GM12878 (cell line): ENCODE data around the gene RIC8B.

ENCODE experiments used
- BMI1 ChIP-seq: fragments of 450-650 bp; IDR thresholded peaks from 2 replicates; pipeline ENCODE4 v1.6.1; 2016; ENCODE audit warnings: mild to moderate bottlenecking, moderate library complexity, borderline replicate concordance
- CHD2 ChIP-seq: IDR thresholded peaks from 2 replicates; pipeline ENCODE4 v1.6.1; 2011; ENCODE audit warnings: low read depth, low read length, improper control_type of control experiment, borderline replicate concordance
- EP300 ChIP-seq, 2 experiments: fragments of 150-350 bp in 1 of 2; IDR thresholded peaks; 2 replicates each; pipeline ENCODE4 v1.6.1; 2011 to 2012; ENCODE audit warnings: low read depth in 2 of 2, low read length in 2 of 2, borderline replicate concordance in 1 of 2, improper control_type of control experiment in 1 of 2, inconsistent platforms in 1 of 2; ENCODE audit not compliant: control insufficient read depth in 1 of 2
- ESRRA ChIP-seq: IDR thresholded peaks from 2 replicates; pipeline ENCODE4 v1.6.1; 2012; ENCODE audit warnings: mild to moderate bottlenecking, low read length, improper control_type of control experiment
- FOS ChIP-seq: IDR thresholded peaks from 3 replicates; pipeline ENCODE4 v1.6.1; 2011; ENCODE audit warnings: borderline replicate concordance; ENCODE audit not compliant: insufficient read length; ENCODE audit errors: extremely low read depth
- MYC ChIP-seq: IDR thresholded peaks from 2 replicates; pipeline ENCODE4 v1.6.1; 2011; ENCODE audit warnings: mild to moderate bottlenecking, low read length, moderate library complexity, inconsistent platforms; ENCODE audit not compliant: insufficient read depth, insufficient replicate concordance, insufficient read length, severe bottlenecking
- POLR2A ChIP-seq: IDR thresholded peaks from 2 replicates; pipeline ENCODE4 v1.6.1; 2011; ENCODE audit warnings: low read depth, mild to moderate bottlenecking, low read length
- TBL1XR1 ChIP-seq: IDR thresholded peaks from 2 replicates; pipeline ENCODE4 v1.6.1; 2012; ENCODE audit warnings: low read depth, low read length, improper control_type of control experiment
- TF ChIP-seq, protein P1 (sequence below), 3 experiments: IDR thresholded peaks in 2 of 3; conservative IDR thresholded peaks in 1 of 3; 2 replicates each; pipeline ENCODE4 v1.5.1; 2011; ENCODE audit warnings: low read depth in 3 of 3, low read length in 3 of 3, mild to moderate bottlenecking in 3 of 3, control low read depth in 2 of 3, moderate library complexity in 2 of 3, inconsistent platforms in 1 of 3, mixed read lengths in 1 of 3; ENCODE audit not compliant: control insufficient read depth in 2 of 3, insufficient read depth in 1 of 3; ENCODE audit errors: extremely low read depth in 1 of 3
- TF ChIP-seq, protein P2 (sequence below): IDR thresholded peaks from 2 replicates; pipeline ENCODE4 v1.6.1; 2012; ENCODE audit warnings: low read length, inconsistent platforms
- TF ChIP-seq, protein P3 (sequence below): IDR thresholded peaks from 2 replicates; pipeline ENCODE4 v1.6.1; 2012; ENCODE audit warnings: low read depth, low read length, improper control_type of control experiment
- TF ChIP-seq, protein P4 (sequence below): IDR thresholded peaks from 2 replicates; pipeline ENCODE4 v1.6.1; 2011; ENCODE audit warnings: mild to moderate bottlenecking, low read depth, low read length, moderate library complexity; ENCODE audit not compliant: insufficient replicate concordance

DNA sequence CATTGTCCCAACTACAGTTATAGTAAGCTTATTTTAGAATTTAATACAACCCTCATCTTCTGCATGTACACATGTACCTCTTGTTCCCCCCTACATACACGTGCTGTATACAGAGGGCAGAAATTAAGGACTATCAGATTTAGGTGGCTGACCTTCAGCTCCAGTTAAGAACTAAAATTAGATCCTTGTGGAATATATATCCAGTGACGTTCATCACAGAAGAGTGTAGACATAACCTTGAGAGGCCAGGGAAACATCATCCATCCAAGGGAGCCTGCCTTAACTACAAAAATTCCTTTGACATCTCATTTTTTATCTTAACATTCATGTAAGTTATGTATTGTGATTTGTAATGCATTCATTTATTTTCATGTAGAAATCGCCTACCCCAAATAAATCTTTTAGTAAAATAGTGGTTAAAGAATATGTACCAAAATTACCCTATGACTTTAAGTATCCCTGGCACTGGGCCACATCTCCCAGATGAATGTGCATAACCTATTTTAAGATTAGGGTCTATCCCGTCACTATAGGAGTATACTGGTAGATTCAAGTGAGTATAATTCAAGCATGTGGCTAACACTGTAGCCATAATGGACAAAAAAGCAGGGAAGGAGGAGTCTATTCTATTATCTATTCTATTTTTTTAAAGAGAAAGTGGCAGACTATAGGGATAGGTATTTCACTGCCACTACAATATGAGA is 27.5 kb downstream of the RIC8B start:
- TF ChIP-seq FOS, result no peak
- TF ChIP-seq MYC, result no peak
- TF ChIP-seq, protein P1, sequence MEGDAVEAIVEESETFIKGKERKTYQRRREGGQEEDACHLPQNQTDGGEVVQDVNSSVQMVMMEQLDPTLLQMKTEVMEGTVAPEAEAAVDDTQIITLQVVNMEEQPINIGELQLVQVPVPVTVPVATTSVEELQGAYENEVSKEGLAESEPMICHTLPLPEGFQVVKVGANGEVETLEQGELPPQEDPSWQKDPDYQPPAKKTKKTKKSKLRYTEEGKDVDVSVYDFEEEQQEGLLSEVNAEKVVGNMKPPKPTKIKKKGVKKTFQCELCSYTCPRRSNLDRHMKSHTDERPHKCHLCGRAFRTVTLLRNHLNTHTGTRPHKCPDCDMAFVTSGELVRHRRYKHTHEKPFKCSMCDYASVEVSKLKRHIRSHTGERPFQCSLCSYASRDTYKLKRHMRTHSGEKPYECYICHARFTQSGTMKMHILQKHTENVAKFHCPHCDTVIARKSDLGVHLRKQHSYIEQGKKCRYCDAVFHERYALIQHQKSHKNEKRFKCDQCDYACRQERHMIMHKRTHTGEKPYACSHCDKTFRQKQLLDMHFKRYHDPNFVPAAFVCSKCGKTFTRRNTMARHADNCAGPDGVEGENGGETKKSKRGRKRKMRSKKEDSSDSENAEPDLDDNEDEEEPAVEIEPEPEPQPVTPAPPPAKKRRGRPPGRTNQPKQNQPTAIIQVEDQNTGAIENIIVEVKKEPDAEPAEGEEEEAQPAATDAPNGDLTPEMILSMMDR (IDR thresholded peaks at IDR 0.05 in 2 of 3, conservative IDR thresholded peaks at IDR 0.05 in 1 of 3; ENCODE audit: control insufficient read depth in 2 of 3, extremely low read depth in 1 of 3, insufficient read depth in 1 of 3, low read depth in 3 of 3, low read length in 3 of 3), result no peak
- TF ChIP-seq, protein P2, sequence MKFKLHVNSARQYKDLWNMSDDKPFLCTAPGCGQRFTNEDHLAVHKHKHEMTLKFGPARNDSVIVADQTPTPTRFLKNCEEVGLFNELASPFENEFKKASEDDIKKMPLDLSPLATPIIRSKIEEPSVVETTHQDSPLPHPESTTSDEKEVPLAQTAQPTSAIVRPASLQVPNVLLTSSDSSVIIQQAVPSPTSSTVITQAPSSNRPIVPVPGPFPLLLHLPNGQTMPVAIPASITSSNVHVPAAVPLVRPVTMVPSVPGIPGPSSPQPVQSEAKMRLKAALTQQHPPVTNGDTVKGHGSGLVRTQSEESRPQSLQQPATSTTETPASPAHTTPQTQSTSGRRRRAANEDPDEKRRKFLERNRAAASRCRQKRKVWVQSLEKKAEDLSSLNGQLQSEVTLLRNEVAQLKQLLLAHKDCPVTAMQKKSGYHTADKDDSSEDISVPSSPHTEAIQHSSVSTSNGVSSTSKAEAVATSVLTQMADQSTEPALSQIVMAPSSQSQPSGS, result no peak
- TF ChIP-seq ESRRA, result no peak
- TF ChIP-seq CHD2, result no peak
- TF ChIP-seq, protein P3, sequence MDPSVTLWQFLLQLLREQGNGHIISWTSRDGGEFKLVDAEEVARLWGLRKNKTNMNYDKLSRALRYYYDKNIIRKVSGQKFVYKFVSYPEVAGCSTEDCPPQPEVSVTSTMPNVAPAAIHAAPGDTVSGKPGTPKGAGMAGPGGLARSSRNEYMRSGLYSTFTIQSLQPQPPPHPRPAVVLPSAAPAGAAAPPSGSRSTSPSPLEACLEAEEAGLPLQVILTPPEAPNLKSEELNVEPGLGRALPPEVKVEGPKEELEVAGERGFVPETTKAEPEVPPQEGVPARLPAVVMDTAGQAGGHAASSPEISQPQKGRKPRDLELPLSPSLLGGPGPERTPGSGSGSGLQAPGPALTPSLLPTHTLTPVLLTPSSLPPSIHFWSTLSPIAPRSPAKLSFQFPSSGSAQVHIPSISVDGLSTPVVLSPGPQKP, result no peak
- no peak for TF ChIP-seq EP300 (IDR thresholded peaks at IDR 0.05; ENCODE audit: borderline replicate concordance in 1 of 2, control insufficient read depth in 1 of 2, low read depth in 2 of 2, low read length in 2 of 2)
- TF ChIP-seq BMI1, result no peak
- no peak for TF ChIP-seq POLR2A
- TF ChIP-seq, protein P4, sequence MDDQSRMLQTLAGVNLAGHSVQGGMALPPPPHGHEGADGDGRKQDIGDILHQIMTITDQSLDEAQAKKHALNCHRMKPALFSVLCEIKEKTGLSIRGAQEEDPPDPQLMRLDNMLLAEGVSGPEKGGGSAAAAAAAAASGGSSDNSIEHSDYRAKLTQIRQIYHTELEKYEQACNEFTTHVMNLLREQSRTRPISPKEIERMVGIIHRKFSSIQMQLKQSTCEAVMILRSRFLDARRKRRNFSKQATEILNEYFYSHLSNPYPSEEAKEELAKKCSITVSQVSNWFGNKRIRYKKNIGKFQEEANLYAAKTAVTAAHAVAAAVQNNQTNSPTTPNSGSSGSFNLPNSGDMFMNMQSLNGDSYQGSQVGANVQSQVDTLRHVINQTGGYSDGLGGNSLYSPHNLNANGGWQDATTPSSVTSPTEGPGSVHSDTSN, result no peak
- no peak for TF ChIP-seq TBL1XR1
